Measurements from ENCODE around the gene TAF10.

TAF10 gene

GRCh38 chr11:6561288-6561687 lies 50.7 kb downstream of the TAF10 start:
- no peak for DNase-seq

Measured in amygdala (tissue), 56 donors.